B cell (primary cell): Measurements from ENCODE around the gene CCDC112. TPM values are rescaled to one million over a fixed set of nuclear protein-coding genes. Genes with fewer than 3 reads are reported as not detected.

Source experiments
- ATAC-seq: fragments of 200-7000 bp; cut with Tn5 transposase; one replicate; pipeline ENCODE4 v1.10.0; 2021; ENCODE audit warnings: low read depth, mild to moderate bottlenecking, moderate number of reproducible peaks, moderate library complexity
- CTCF ChIA-PET: fragments of 350-600 bp; sonication (Branson Sonifier 250); formaldehyde crosslinking; loops from one replicate; lab custom pipeline; 2021; ENCODE audit warnings: antibody characterized with exemption, inconsistent platforms; lab: Charles Lee
- POLR2A ChIA-PET: fragments of 350-600 bp; sonication (Branson Sonifier 250); formaldehyde crosslinking; loops from one replicate; lab custom pipeline; 2021; ENCODE audit warnings: antibody characterized with exemption; lab: Charles Lee
- DNase-seq: peaks from one replicate; pipeline ENCODE4 v3.0.0; 2013
- H2AFZ ChIP-seq: 2 replicates; pipeline ENCODE4 v1.6.1; 2012; ENCODE audit warnings: mild to moderate bottlenecking, low read depth, low read length; ENCODE audit not compliant: insufficient read depth, poor library complexity, severe bottlenecking
- H3K27ac ChIP-seq, 2 donors: 1 replicate in 1 of 2; 2 replicates in 1 of 2; pipeline ENCODE4 v1.5.1; 2012 to 2013; ENCODE audit warnings: low read length in 2 of 2, mild to moderate bottlenecking in 2 of 2, moderate library complexity in 1 of 2
- H3K27me3 ChIP-seq, 4 experiments: fragments of 200-600 bp in 1 of 4; sonication (generic) in 1 of 4; replicated peaks in 1 of 4; 1 replicate in 2 of 4; 2 replicates in 2 of 4; pipeline versions ENCODE4 v1.6.1 to v1.7.0; 2013 to 2016; ENCODE audit warnings: low read length in 3 of 4, mild to moderate bottlenecking in 2 of 4, mixed read lengths in 1 of 4, moderate library complexity in 1 of 4; ENCODE audit not compliant: insufficient read depth in 4 of 4, control insufficient read depth in 3 of 4; ENCODE audit errors: control extremely low read depth in 1 of 4
- H3K36me3 ChIP-seq, 2 experiments: replicated peaks in 1 of 2; 1 replicate in 1 of 2; 2 replicates in 1 of 2; pipeline versions ENCODE4 v1.6.1 to v1.7.1; 2013; ENCODE audit warnings: low read length in 1 of 2; ENCODE audit not compliant: insufficient read depth in 2 of 2, control insufficient read depth in 1 of 2; ENCODE audit errors: control extremely low read depth in 1 of 2, extremely low read depth in 1 of 2
- H3K4me1 ChIP-seq, 2 donors: fragments of 200-600 bp in 1 of 2; sonication (generic) in 1 of 2; 1 replicate in 1 of 2; 2 replicates in 1 of 2; pipeline versions ENCODE4 v1.5.1 to v1.6.1; 2013 to 2017; ENCODE audit warnings: low read length in 2 of 2; ENCODE audit not compliant: control insufficient read depth in 2 of 2, insufficient read depth in 2 of 2
- H3K4me2 ChIP-seq: replicated peaks from 2 replicates; pipeline ENCODE3; 2012; ENCODE audit warnings: mild to moderate bottlenecking, low read depth, low read length; ENCODE audit not compliant: poor library complexity, severe bottlenecking
- H3K4me3 ChIP-seq, 5 experiments: fragments of 200-600 bp in 1 of 5; sonication (generic) in 1 of 5; 1 replicate in 3 of 5; 2 replicates in 2 of 5; pipeline versions ENCODE4 v1.5.1 to v1.7.0; 2011 to 2016; ENCODE audit warnings: low read length in 4 of 5, mild to moderate bottlenecking in 4 of 5, low read depth in 2 of 5, control low read depth in 1 of 5, moderate library complexity in 1 of 5; ENCODE audit not compliant: insufficient read depth in 1 of 5; ENCODE audit errors: control extremely low read depth in 1 of 5, extremely low read depth in 1 of 5
- H3K79me2 ChIP-seq: fragments of 200-600 bp; sonication (generic); one replicate; pipeline ENCODE4 v1.6.0; 2016; ENCODE audit warnings: low read length; ENCODE audit not compliant: control insufficient read depth, insufficient read depth
- H3K9ac ChIP-seq: fragments of 200-600 bp; sonication (generic); 2 replicates; pipeline ENCODE4 v1.6.1; 2017; ENCODE audit warnings: mild to moderate bottlenecking, low read length, moderate library complexity
- H3K9me3 ChIP-seq, 3 donors: one replicate each; pipeline versions ENCODE4 v1.6.1 to v1.7.1; 2013; ENCODE audit warnings: low read length in 2 of 3; ENCODE audit not compliant: control insufficient read depth in 2 of 3, insufficient read depth in 1 of 3; ENCODE audit errors: control extremely low read depth in 1 of 3
- H4K20me1 ChIP-seq: 2 replicates; pipeline ENCODE4 v1.6.0; 2012; ENCODE audit warnings: mild to moderate bottlenecking, low read length; ENCODE audit not compliant: insufficient read depth, control insufficient read depth, poor library complexity, severe bottlenecking
- H3K27ac Mint-ChIP-seq: one replicate; pipeline ENCODE4 v1.8.0; 2021; ENCODE audit warnings: mixed read lengths
- H3K27me3 Mint-ChIP-seq: one replicate; pipeline ENCODE4 v1.8.0; 2021; ENCODE audit warnings: mixed read lengths
- H3K4me1 Mint-ChIP-seq: one replicate; pipeline ENCODE4 v1.8.0; 2021; ENCODE audit warnings: mixed read lengths
- H3K4me3 Mint-ChIP-seq: one replicate; pipeline ENCODE4 v1.8.0; 2021; ENCODE audit warnings: mixed read lengths
- H3K9me3 Mint-ChIP-seq: one replicate; pipeline ENCODE4 v1.8.0; 2022; ENCODE audit warnings: mixed read lengths; ENCODE audit not compliant: insufficient read depth
- CTCF ChIP-seq: fragments of 200-600 bp; IDR thresholded peaks from one replicate; pipeline ENCODE4 v1.8.0; 2022; ENCODE audit warnings: antibody characterized with exemption, mild to moderate bottlenecking
- EZH2 ChIP-seq: IDR thresholded peaks from 2 replicates; pipeline ENCODE4 v1.6.1; 2012; ENCODE audit warnings: borderline replicate concordance, low read depth, mild to moderate bottlenecking, moderate library complexity, low read length; ENCODE audit not compliant: insufficient read depth, poor library complexity, severe bottlenecking
- WGBS: methylation state at CpG from one replicate; pipeline ENCODE4 v1.1.5; 2013; ENCODE audit warnings: missing lambda C conversion rate; ENCODE audit not compliant: insufficient coverage; 5-methylcytosine and 5-hydroxymethylcytosine counted together
- intact Hi-C: fragments of 100-400 bp; cut with micrococcal nuclease; formaldehyde crosslinking; loops from one replicate; pipeline ENCODE4 v1.10.0; 2022
- polyA plus RNA-seq: library from polyadenylated mRNA; depleted of rRNA; stranded (reverse); fragments of >200 nt; gene quantifications from 2 replicates; pipeline ENCODE4 v1.2.3, GENCODE V29; 2012
- total RNA-seq, 2 donors: library from RNA; stranded (reverse); fragments of 120-200 nt in 1 of 2; gene quantifications; 1 replicate in 1 of 2; 2 replicates in 1 of 2; pipeline versions ENCODE4 v1.2.3 to v1.2.4, GENCODE V29; 2013 to 2022

Gene CCDC112
- total and polyA plus RNA-seq, 2 donors (not counting 1 experiment from before 2014, with no cell fraction given) = 3.7 to 9.6 TPM

GRCh38 chr5:115313052-115313451, 16.6 kb upstream of the CCDC112 start:
- Histone ChIP-seq H3K4me2 (no peak overlapping the region), H3K4me3 (no peak overlapping the region), H3K36me3 (no peaks in the 10 kb centered on the region), H3K9ac (no peak overlapping the region), H2AFZ (no peak overlapping the region), H4K20me1 (no peaks in the 10 kb centered on the region), H3K4me1 (no peaks in the 10 kb centered on the region), H3K27ac (no peak overlapping the region), H3K27me3 (peaks cover 0 to 5% (median 0%) of the 10 kb centered on the region in 4 experiments), H3K79me2 (no peaks in the 10 kb centered on the region), H3K9me3 (no peaks in the 10 kb centered on the region)
- Mint-ChIP-seq H3K4me3 (no peak overlapping the region), H3K9me3 (no peaks in the 10 kb centered on the region), H3K27ac (no peak overlapping the region), H3K27me3 (no peaks in the 10 kb centered on the region), H3K4me1 (no peaks in the 10 kb centered on the region)
- 80% methylated on average over 1 of the region's 2 CpGs for WGBS
- TF ChIP-seq EZH2 (no peak), CTCF (no peak)
- DNase-seq (no peak), ATAC-seq (no peak)
- intact Hi-C loops = no loop called here
- POLR2A ChIA-PET = no interaction called here
- CTCF ChIA-PET = interaction anchor here (0.7 to 12.6 kb wide), 5 partner anchors 12 to 528 kb away, joined by 3 to 327 read pairs (median 5); no protein-coding TSS in a partner anchor

- H3K9me3 ChIP-seq = no peaks in the 10 kb centered on the region
- H3K27ac Mint-ChIP-seq = no peak overlapping the region
- no peak overlapping the region for H3K9ac ChIP-seq
- H3K27me3 ChIP-seq = peaks cover 0 to 5% (median 3%) of the 10 kb centered on the region in 4 experiments
- H3K4me3 Mint-ChIP-seq = no peak overlapping the region
- CTCF ChIA-PET = interaction anchor here (0.7 to 12.6 kb wide), 35 partner anchors 9 to 767 kb away, joined by 3 to 327 read pairs (median 4); partner anchors contain the start of genes AP3S1, ATG12, CCDC112 and FEM1C
- DNase-seq = peak; percentile 63
- no peaks in the 10 kb centered on the region for H3K4me1 ChIP-seq
- no peaks in the 10 kb centered on the region for H3K36me3 ChIP-seq
- H3K4me1 Mint-ChIP-seq = no peaks in the 10 kb centered on the region
- H3K9me3 Mint-ChIP-seq = no peaks in the 10 kb centered on the region
- peaks cover 3% of the 10 kb centered on the region for H3K27me3 Mint-ChIP-seq
- POLR2A ChIA-PET = interaction anchor here (1.1 kb wide), 1 partner anchor 272 kb away, joined by 3 read pairs; no protein-coding TSS in a partner anchor
- WGBS = no CpG with 5 or more reads among the region's 1 CpG
- no peak overlapping the region for H3K4me2 ChIP-seq
- H2AFZ ChIP-seq = no peak overlapping the region
- TF ChIP-seq CTCF (peak; percentile 89), EZH2 (no peak)
- H3K27ac ChIP-seq = no peak overlapping the region
- intact Hi-C loops = loop anchor here (1.0 to 5.0 kb wide), 5 partner anchors 213 to 758 kb away; no protein-coding TSS in a partner anchor
- ATAC-seq = peak; percentile 54
- no peaks in the 10 kb centered on the region for H3K79me2 ChIP-seq
- H4K20me1 ChIP-seq = no peaks in the 10 kb centered on the region
- H3K4me3 ChIP-seq = no peak overlapping the region
These were observed 13.4 kb upstream of the CCDC112 start for GRCh38 chr5:115309751-115310370.
